K562 (cell line): Measurements from ENCODE around the gene CPNE6. TPM values are rescaled to one million over a fixed set of nuclear protein-coding genes. Genes with fewer than 3 reads are reported as not detected.

ENCODE experiments used
- EWSR1 ChIP-seq: fragments of 450-650 bp; IDR thresholded peaks from 2 replicates; pipeline ENCODE4 v1.6.1; 2018; ENCODE audit warnings: borderline replicate concordance, mild to moderate bottlenecking, low read depth, moderate library complexity; ENCODE audit not compliant: partially characterized antibody
- PRDM10 ChIP-seq: fragments of 450-650 bp; IDR thresholded peaks from 2 replicates; pipeline ENCODE4 v1.6.1; 2018; ENCODE audit not compliant: partially characterized antibody
- SETDB1 ChIP-seq: IDR thresholded peaks from one replicate; pipeline ENCODE4 v1.6.1; 2012; ENCODE audit warnings: low read length, control low read depth, inconsistent platforms
- U2AF1 ChIP-seq: fragments of 200-400 bp; formaldehyde crosslinking; optimal IDR thresholded peaks from 2 replicates; pipeline ENCODE3; 2017; ENCODE audit warnings: mild to moderate bottlenecking, low read depth, low read length, moderate library complexity
- USF1 ChIP-seq: sonication (generic); formaldehyde crosslinking; IDR thresholded peaks from 2 replicates; pipeline ENCODE4 v1.9.0; 2022; ENCODE audit warnings: mild to moderate bottlenecking, missing genetic modification reagents
- ZBTB33 ChIP-seq: sonication (generic); formaldehyde crosslinking; IDR thresholded peaks from 2 replicates; pipeline ENCODE4 v1.8.1; 2023; ENCODE audit warnings: mild to moderate bottlenecking, missing genetic modification reagents
- ZFP36 ChIP-seq: fragments of 150-350 bp; IDR thresholded peaks from 2 replicates; pipeline ENCODE4 v1.6.1; 2018; ENCODE audit warnings: low read length, low read depth; ENCODE audit not compliant: partially characterized antibody
- ZNF280A ChIP-seq: fragments of 450-650 bp; IDR thresholded peaks from 2 replicates; pipeline ENCODE4 v1.6.1; 2018; ENCODE audit warnings: mild to moderate bottlenecking, low read depth; ENCODE audit not compliant: partially characterized antibody
- ZNF592 ChIP-seq: fragments of 450-650 bp; IDR thresholded peaks from 2 replicates; pipeline ENCODE4 v1.6.1; 2017; ENCODE audit warnings: antibody characterized with exemption, mild to moderate bottlenecking
- polyA plus RNA-seq, 8 experiments: library from polyadenylated mRNA; depleted of rRNA in 4 of 8; stranded (reverse) in 5 of 8; unstranded in 3 of 8; fragments of >200 nt; fragmentation: Nextera tagmentation in 2 of 8; fragmentation: Illumina TruSeq in 1 of 8; extraction: Ambion mirVana in 2 of 8; extraction: Trizol in 1 of 8; gene quantifications; 2 replicates each; pipeline versions ENCODE4 v1.2.1 to v1.2.3, GENCODE V29; 2011 to 2014; ENCODE audit warnings: inconsistent platforms in 1 of 8, missing spikeins in 1 of 8
- total RNA-seq, 7 experiments: library from RNA; depleted of rRNA in 6 of 7; stranded (reverse); fragments of >200 nt in 6 of 7; fragmentation: Illumina TruSeq in 2 of 7; extraction: Trizol in 2 of 7; gene quantifications; 2 replicates each; pipeline versions ENCODE4 v1.2.1 to v1.2.3, GENCODE V29; 2011 to 2021; ENCODE audit warnings: low replicate concordance in 1 of 7
- TF ChIP-seq, protein P1 (sequence below): fragments of 450-650 bp; IDR thresholded peaks from 2 replicates; pipeline ENCODE4 v1.6.1; 2016; ENCODE audit warnings: mild to moderate bottlenecking

CPNE6 gene
- total and polyA plus RNA-seq, 9 of the 15 experiments (the other 6 are each of a cell fraction or from before 2014, with no cell fraction given), result not detected

DNA sequence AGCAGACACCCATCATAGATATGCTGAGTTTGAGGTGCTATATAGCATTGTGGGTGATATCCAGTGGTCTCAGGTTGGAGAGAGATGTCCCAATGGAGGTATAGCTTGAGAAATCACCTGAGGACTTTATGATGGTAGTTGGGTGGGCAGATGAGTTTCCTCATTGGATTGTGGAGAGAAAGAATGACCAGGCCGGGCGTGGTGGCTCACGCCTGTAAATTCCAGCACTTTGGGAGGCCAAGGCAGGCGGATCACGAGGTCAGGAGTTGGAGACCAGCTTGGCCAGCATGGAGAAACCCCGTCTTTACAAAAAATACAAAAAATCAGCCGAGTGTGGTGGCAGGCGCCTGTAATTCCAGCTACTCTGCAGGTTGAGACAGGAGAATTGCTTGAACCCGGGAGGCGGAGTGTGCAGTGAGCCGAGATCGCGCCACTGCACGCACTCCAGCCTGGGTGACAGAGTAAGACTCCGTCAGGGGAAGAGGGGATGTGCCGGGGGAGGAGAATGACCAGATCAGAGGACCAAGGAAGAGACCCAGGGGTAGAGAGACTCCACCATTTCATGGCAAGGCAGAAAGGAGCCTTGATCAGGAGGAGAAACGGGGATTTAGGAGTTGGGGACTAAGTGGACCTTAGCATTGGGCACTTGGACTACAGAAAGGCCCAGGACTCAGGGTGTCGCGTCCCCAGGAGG, 22.0 kb downstream of the CPNE6 start (continued):
- peak; percentile 84 for TF ChIP-seq ZBTB33
- no peak for TF ChIP-seq EWSR1
- peak; percentile 69 for TF ChIP-seq PRDM10
- TF ChIP-seq ZFP36, result no peak
- no peak for TF ChIP-seq U2AF1
- TF ChIP-seq SETDB1, result no peak
- TF ChIP-seq, protein P1, sequence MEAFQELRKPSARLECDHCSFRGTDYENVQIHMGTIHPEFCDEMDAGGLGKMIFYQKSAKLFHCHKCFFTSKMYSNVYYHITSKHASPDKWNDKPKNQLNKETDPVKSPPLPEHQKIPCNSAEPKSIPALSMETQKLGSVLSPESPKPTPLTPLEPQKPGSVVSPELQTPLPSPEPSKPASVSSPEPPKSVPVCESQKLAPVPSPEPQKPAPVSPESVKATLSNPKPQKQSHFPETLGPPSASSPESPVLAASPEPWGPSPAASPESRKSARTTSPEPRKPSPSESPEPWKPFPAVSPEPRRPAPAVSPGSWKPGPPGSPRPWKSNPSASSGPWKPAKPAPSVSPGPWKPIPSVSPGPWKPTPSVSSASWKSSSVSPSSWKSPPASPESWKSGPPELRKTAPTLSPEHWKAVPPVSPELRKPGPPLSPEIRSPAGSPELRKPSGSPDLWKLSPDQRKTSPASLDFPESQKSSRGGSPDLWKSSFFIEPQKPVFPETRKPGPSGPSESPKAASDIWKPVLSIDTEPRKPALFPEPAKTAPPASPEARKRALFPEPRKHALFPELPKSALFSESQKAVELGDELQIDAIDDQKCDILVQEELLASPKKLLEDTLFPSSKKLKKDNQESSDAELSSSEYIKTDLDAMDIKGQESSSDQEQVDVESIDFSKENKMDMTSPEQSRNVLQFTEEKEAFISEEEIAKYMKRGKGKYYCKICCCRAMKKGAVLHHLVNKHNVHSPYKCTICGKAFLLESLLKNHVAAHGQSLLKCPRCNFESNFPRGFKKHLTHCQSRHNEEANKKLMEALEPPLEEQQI, result no peak
- TF ChIP-seq ZNF280A, result no peak
- peak; percentile 56 for TF ChIP-seq ZNF592
- no peak for TF ChIP-seq USF1 (CRISPR knock-in tag)
